ENCODE measurements around the gene KIF17. TPM values are rescaled to one million over a fixed set of nuclear protein-coding genes. Genes with fewer than 3 reads are reported as not detected.

The KIF17 gene
- total RNA-seq, 6 experiments from 2014 or later = 1.0 to 3.2 (median 1.3) TPM

DNA sequence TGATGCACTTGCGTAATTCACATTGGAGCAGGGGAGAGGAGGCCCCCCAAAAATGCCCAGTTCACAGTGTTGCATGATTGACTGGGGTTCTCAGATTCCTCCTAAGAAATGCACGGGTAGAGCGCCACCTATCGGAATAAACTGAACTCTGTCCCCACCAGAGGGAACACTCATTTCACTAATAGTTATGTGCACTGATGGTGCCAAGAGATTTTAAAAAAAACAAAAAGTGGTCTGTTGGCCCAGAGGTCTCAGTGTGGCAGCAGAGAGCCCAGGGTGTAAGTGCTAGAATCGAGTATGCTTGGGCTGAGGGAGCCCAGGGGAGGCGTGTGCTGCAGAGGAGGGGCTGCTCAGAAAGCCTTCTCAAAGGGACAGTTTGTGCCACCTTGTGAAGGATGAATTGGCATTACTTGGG lies 77.6 kb downstream of the KIF17 start:
- intact Hi-C loops (cut with DNase I) = loop anchor here in 1 of 2 donors (5.0 kb wide), 1 partner anchor 118 kb away; no protein-coding TSS in a partner anchor
- Histone ChIP-seq H3K9me3 (no peaks in the 10 kb centered on the region), H3K36me3 (peaks cover 0 to 81% (median 25%) of the 10 kb centered on the region in 4 donors), H3K4me1 (peaks cover 0 to 2% (median under 1%) of the 10 kb centered on the region in 4 donors), H3K27ac (no peak overlapping the region), H3K4me3 (no peak overlapping the region), H3K27me3 (no peaks in the 10 kb centered on the region)
- TF ChIP-seq POLR2A (IDR thresholded peaks at IDR 0.05) = no peak
- TF ChIP-seq, protein P1, sequence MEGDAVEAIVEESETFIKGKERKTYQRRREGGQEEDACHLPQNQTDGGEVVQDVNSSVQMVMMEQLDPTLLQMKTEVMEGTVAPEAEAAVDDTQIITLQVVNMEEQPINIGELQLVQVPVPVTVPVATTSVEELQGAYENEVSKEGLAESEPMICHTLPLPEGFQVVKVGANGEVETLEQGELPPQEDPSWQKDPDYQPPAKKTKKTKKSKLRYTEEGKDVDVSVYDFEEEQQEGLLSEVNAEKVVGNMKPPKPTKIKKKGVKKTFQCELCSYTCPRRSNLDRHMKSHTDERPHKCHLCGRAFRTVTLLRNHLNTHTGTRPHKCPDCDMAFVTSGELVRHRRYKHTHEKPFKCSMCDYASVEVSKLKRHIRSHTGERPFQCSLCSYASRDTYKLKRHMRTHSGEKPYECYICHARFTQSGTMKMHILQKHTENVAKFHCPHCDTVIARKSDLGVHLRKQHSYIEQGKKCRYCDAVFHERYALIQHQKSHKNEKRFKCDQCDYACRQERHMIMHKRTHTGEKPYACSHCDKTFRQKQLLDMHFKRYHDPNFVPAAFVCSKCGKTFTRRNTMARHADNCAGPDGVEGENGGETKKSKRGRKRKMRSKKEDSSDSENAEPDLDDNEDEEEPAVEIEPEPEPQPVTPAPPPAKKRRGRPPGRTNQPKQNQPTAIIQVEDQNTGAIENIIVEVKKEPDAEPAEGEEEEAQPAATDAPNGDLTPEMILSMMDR (IDR thresholded peaks at IDR 0.05) = peak; percentile 75 to 82 (median 76)
- 20% methylated on average over 6 of the region's 6 CpGs for WGBS (ENCODE audit: insufficient coverage, low coverage, low lambda C conversion rate, missing lambda C conversion rate)
- ATAC-seq (peak; percentile 55 to 80 (median 72)), DNase-seq (peak in 1 of 3 donors; percentile 16)

DNA sequence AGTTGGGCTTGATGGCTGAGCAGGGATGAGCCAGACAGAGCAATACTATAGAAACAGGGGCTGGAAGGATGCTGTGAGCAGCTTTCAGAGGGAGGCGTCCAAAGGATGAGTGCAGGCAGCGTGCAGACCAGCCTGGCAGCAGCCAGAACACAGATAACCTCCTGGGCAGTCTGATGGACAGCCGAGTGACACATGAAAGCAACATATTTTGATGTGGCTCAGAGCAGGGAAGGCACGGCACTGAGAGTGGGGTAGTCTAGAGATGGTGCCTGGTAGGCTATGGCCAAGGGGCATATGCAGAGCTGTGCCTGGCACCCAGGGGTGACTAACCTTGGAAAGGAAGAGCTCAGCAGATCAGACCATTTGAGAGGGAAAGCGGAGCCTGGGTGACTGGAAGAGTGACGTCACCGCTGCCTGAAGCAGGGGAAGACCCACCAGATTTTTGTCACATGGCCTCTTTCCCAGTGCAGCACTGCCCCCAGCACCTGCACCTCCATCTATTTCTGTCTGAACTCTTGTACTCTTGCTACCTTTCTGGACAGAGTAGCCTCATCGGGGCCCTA lies 80.9 kb downstream of the KIF17 start:
- H3K4me3 ChIP-seq = no peak overlapping the region
- DNase-seq (no peak), ATAC-seq (no peak)
- peaks cover 0 to 19% (median 9%) of the 10 kb centered on the region in 4 donors for H3K4me1 ChIP-seq
- 95% methylated on average over 3 of the region's 8 CpGs for WGBS (ENCODE audit: insufficient coverage, low coverage, low lambda C conversion rate, missing lambda C conversion rate)
- H3K27me3 ChIP-seq = no peaks in the 10 kb centered on the region
- TF ChIP-seq, protein P1 (IDR thresholded peaks at IDR 0.05) = no peak
- no peak for TF ChIP-seq POLR2A (IDR thresholded peaks at IDR 0.05)
- peaks cover 0 to 47% (median 15%) of the 10 kb centered on the region in 4 donors for H3K36me3 ChIP-seq
- H3K27ac ChIP-seq = no peak overlapping the region
- intact Hi-C loops (cut with DNase I) = loop anchor here (5.0 kb wide), 3 partner anchors 60 to 115 kb away; no protein-coding TSS in a partner anchor
- no peaks in the 10 kb centered on the region for H3K9me3 ChIP-seq

DNA sequence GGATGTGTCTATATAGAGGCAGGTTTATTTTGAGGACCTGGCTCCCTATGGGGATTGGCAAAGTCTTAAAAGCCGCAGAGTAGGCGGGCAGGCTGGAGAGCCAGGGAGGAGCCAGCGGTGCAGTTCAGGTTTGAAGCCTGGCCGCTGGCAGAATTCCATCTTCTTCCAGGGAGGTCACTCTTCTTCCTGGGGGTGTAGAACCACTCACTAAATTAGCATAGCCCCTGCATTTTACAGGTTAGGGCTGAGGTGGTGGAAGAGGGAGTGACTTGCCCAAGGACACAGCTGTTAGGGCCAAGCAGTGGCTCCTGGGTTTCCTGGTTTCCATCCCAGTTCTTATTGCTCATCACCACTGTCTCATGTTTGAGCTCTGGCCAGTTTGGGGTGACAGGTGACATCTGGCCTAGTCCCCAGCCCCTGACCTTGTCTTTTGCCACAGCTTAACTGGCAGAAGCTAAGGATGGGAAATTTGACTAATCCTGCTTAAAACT lies 83.2 kb downstream of the KIF17 start:
- Histone ChIP-seq H3K9me3 (no peaks in the 10 kb centered on the region), H3K27ac (peak overlapping the region in 2 of 3 donors; percentile 96 to 97), H3K4me1 (peaks cover 0 to 19% (median 9%) of the 10 kb centered on the region in 4 donors), H3K27me3 (no peaks in the 10 kb centered on the region), H3K36me3 (peaks cover 0 to 28% (median 7%) of the 10 kb centered on the region in 4 donors), H3K4me3 (peak overlapping the region; percentile 80 to 89 (median 88))
- WGBS (ENCODE audit: insufficient coverage, low coverage, low lambda C conversion rate, missing lambda C conversion rate) = 17% methylated on average over 1 of the region's 4 CpGs
- TF ChIP-seq, protein P1 (IDR thresholded peaks at IDR 0.05) = no peak
- no peak for TF ChIP-seq POLR2A (IDR thresholded peaks at IDR 0.05)
- intact Hi-C loops (cut with DNase I) = loop anchor here (5.0 kb wide), 3 partner anchors 57 to 112 kb away; no protein-coding TSS in a partner anchor
- ATAC-seq (peak; percentile 55 to 67 (median 62)), DNase-seq (peak; percentile 57 to 77 (median 66))

DNA sequence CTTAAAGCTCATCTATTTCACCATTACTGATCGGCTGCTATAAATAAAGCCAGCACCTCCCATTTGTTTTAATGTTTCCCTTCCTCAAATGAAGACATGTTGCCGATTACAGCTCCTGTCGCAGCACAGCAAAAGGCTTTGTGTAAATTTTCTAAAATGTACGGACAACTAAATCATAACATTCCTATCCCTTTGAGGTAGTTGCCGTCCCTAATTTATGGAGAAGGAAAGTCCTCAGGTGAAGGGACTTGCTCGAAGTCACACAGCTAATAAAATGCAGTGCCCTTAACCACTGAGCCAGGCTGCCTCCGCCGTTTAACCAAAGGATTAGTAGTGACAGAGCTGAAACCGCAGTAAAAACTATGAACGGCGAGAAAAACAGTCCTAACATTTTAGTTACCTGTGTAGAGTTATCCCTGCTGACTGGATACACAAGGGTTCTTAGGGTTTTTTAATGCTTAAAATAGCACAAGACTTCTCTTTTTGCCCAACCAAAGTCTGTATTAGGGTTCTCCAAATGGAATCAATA lies 83.7 kb downstream of the KIF17 start:
- ATAC-seq (no peak), DNase-seq (peak in 1 of 3 donors; percentile 12)
- intact Hi-C loops (cut with DNase I) = no loop called here

More for the DNA sequence above, 83.7 kb downstream of the KIF17 start:
- H3K27me3 ChIP-seq = no peaks in the 10 kb centered on the region
- peak overlapping the region; percentile 80 to 89 (median 88) for H3K4me3 ChIP-seq
- H3K4me1 ChIP-seq = peaks cover 0 to 19% (median 9%) of the 10 kb centered on the region in 4 donors
- TF ChIP-seq, protein P1 (IDR thresholded peaks at IDR 0.05) = no peak
- TF ChIP-seq POLR2A (IDR thresholded peaks at IDR 0.05) = no peak
- no peaks in the 10 kb centered on the region for H3K9me3 ChIP-seq
- H3K27ac ChIP-seq = peak overlapping the region; percentile 86 to 97 (median 96)
- H3K36me3 ChIP-seq = peaks cover 0 to 25% (median 6%) of the 10 kb centered on the region in 4 donors
- WGBS (ENCODE audit: insufficient coverage, low coverage, low lambda C conversion rate, missing lambda C conversion rate) = 0% methylated on average over 11 of the region's 11 CpGs
